Stimulated activated effector memory CD8-positive, alpha-beta T cell treated with anti-CD3 and anti-CD28 coated beads, Interleukin-12 subunit alpha, Interleukin-12 subunit beta, amount 100 ng/mL, for 72 hours (primary cell): ENCODE results near the gene SRD5A3.
"Not testable (repeated sequence)": the region's sequence is repeated elsewhere in the genome, so short reads cannot be mapped to it uniquely, and the experiment has no call there.

Experiments
- ATAC-seq: fragments of 150-1000 bp; cut with Tn5 transposase; 2 replicates; pipeline ENCODE4 v1.10.0; 2021
- DNase-seq, 2 donors: peaks; one replicate each; pipeline ENCODE4 v3.0.0; 2021 to 2022; ENCODE audit warnings: low spot score in 2 of 2
- H3K27ac Mint-ChIP-seq: one replicate; pipeline ENCODE4 v1.8.0; 2022; ENCODE audit warnings: mild to moderate bottlenecking, mixed read lengths
- H3K36me3 Mint-ChIP-seq: one replicate; pipeline ENCODE4 v1.8.0; 2022; ENCODE audit warnings: mild to moderate bottlenecking, mixed read lengths
- H3K4me1 Mint-ChIP-seq: one replicate; pipeline ENCODE4 v1.8.0; 2022; ENCODE audit warnings: mixed read lengths
- H3K4me3 Mint-ChIP-seq: one replicate; pipeline ENCODE4 v1.8.0; 2022; ENCODE audit warnings: mild to moderate bottlenecking, mixed read lengths
- H3K9me3 Mint-ChIP-seq: one replicate; pipeline ENCODE4 v1.8.0; 2022; ENCODE audit warnings: mixed read lengths

The SRD5A3 gene

DNA sequence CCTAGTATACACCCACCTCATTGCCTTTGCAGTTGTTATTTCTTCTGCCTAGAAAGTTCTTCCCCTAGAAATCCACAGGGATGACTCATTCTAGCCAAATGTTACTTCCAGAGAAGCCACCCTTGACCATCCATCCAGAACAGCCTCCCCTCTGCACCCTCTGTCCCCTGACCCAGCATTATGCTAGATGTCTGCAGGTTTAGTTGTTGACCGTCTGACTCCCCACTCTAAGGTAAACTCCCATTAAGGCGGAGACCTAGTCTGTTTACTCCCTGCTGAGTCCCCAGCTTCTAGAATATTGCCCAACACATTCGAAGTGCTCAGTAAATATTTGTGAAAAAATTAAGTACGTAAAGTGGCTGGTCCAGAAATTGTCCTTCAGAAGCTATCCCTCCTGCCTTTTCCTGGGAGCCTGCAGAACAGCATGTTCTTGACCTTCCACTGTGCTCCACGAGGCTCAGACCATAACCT lies 11.0 kb downstream of the SRD5A3 start:
- H3K27ac Mint-ChIP-seq, result no peak overlapping the region
- DNase-seq, result no peak
- no peaks in the 10 kb centered on the region for H3K4me1 Mint-ChIP-seq
- H3K36me3 Mint-ChIP-seq, result no peaks in the 10 kb centered on the region
- no peaks in the 10 kb centered on the region for H3K9me3 Mint-ChIP-seq
- H3K4me3 Mint-ChIP-seq, result no peak overlapping the region
- ATAC-seq, result no peak

DNA sequence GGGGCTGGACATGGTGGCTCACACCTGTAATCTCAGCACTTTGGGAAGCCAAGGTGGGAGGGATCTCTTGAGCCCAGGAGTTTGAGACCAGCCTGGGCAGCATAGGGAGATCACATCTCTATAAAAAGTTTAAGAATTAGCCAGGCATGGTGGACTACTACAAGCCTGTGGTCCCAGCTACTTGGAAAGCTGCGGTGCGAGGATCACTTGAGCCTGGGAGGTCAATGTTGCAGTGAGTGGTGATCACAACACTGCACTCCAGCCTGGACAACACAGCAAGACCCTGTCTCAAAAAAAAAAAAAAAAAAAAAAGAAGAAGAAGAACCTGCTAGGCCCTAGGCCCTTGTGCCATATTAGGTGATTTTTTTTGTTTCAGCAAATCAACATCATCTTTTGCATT lies 12.2 kb downstream of the SRD5A3 start:
- Mint-ChIP-seq H3K4me3 (no peak overlapping the region), H3K27ac (no peak overlapping the region), H3K9me3 (no peaks in the 10 kb centered on the region), H3K36me3 (no peaks in the 10 kb centered on the region), H3K4me1 (no peaks in the 10 kb centered on the region)
- DNase-seq (no peak), ATAC-seq (no peak)

DNA sequence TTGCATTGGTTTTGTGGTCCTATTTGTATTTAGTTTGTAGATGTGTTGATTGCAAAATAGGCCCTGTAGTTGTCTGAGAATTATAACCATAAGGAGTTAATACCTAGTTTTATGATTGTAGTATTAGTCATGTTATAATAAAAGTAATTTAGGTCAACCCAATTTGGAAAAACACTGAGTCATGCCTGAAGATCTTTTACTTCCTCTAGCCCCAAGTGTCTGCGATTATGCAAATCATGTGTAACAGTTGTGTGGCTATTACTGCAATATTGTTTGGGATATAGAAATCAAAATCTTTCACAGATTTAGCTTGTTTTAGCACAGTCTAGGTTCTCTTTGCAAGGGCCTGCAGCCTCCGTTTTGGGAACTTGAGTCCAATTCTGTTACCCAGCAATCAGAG lies 12.6 kb downstream of the SRD5A3 start:
- H3K27ac Mint-ChIP-seq, result no peak overlapping the region

DNA sequence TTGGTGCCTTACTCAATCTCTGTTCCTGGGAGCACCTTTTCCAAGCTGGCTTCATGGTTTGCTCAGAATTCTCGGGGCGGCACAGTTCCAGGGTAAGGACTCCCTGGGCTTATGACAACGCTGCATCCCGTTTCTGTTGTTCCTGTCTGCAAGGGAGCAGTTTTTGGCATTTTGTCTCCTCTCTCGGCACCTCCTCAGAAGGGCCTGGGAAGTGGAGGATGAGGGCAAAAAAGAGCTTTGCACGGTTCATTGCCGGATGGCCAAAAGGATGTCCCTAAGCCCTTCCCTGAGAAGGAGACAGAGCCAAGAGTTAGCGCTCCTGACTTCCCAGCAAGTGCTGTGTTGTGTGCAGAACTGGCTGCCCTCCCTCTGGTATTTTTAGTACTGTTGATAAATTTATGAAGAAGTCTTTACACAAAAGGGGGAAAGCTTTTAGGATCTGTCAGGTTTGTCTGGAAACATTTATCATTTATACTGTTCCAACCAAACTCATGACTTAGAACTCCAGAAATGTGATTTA lies 13.4 kb downstream of the SRD5A3 start:
- no peak overlapping the region for H3K4me3 Mint-ChIP-seq
- no peaks in the 10 kb centered on the region for H3K9me3 Mint-ChIP-seq
- DNase-seq (no peak), ATAC-seq (no peak)
- no peak overlapping the region for H3K27ac Mint-ChIP-seq
- H3K4me1 Mint-ChIP-seq, result no peaks in the 10 kb centered on the region
- H3K36me3 Mint-ChIP-seq, result no peaks in the 10 kb centered on the region

More for the DNA sequence above, 12.6 kb downstream of the SRD5A3 start:
- H3K4me3 Mint-ChIP-seq, result no peak overlapping the region
- DNase-seq, result no peak
- no peaks in the 10 kb centered on the region for H3K4me1 Mint-ChIP-seq
- H3K9me3 Mint-ChIP-seq, result no peaks in the 10 kb centered on the region
- H3K36me3 Mint-ChIP-seq, result no peaks in the 10 kb centered on the region
- ATAC-seq, result peak; percentile 91

DNA sequence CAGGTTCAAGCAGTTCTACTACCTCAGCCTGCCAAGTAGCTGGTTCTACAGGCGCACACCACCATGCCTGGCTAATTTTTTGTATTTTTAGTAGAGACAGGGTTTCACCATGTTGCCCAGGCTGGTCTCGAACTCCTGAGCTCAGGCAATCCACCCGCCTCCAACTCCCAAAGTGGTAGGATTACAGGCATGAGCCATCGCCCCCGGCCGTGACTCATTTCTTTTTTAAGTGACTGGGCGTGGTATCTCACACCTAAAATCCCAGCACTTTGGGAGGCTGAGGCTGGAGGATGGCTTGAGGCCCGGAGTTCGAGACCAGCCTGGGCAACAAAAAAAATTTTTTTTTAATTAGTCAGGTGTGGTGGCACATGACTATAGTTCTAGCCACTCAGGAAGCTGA lies 16.9 kb downstream of the SRD5A3 start:
- not testable (repeated sequence) for H3K27ac Mint-ChIP-seq, H3K9me3 Mint-ChIP-seq, H3K36me3 Mint-ChIP-seq, H3K4me1 Mint-ChIP-seq, DNase-seq, H3K4me3 Mint-ChIP-seq, ATAC-seq

DNA sequence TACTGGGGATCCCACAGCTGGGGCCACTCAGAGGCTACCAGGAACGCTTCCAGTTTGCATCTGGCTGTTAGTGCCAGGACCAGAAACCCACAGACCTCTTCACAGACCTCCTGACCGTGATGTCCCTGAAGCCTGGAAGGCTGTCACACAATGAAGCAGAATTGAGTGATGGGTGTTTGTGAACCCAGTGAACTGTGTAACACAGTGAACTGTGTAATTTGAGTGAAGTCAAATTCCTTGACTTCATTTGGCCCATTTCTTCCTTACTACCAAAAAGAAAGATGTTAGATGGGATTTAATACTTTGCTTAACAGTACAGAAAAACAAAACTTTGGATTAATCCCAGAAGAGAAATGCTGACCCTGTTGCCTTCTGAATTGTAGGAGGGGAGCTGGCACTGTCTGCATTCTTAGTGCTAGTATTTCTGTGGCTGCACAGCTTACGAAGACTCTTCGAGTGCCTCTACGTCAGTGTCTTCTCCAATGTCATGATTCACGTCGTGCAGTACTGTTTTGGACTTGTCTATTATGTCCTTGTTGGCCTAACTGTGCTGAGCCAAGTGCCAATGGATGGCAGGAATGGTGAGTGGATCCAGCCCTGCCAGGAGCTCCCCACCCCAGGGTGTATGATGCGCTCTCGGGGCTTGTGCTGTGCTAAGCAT lies 17.8 kb downstream of the SRD5A3 start:
- H3K27ac Mint-ChIP-seq, result no peak overlapping the region
- DNase-seq (no peak), ATAC-seq (no peak)
- no peaks in the 10 kb centered on the region for H3K9me3 Mint-ChIP-seq
- H3K36me3 Mint-ChIP-seq, result no peaks in the 10 kb centered on the region
- no peaks in the 10 kb centered on the region for H3K4me1 Mint-ChIP-seq
- no peak overlapping the region for H3K4me3 Mint-ChIP-seq

DNA sequence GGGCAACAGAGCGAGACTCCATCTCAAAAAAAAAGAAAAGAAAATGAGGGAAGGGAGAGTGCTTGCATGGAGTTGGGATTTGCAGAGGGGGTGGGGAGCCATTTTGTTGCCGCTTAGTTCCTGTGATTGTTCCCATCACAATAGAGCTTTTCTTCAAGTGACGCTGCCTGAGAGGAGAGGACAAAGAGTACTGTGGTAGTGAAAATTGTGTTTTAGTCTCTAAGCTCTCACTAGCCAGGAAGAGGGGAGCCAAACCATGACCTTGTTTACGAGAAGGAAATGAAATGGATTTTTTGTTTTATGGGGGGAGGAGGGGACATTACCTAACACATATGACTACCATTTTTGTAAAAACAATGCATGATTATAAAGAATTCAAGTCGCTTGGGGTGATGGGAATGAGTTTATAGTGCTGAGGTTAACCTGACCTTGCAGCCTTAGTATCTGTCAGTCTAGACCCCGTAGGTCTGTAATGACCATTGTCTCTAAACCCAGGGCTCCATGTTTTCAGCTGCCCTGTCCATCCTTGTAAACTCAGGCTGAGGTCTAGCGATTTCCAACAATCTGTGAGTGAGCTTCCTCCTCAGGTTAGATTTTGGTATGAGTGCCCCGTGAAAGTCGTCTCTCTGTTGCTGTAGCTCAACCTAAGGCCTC lies 18.8 kb downstream of the SRD5A3 start:
- Mint-ChIP-seq H3K4me3 (no peak overlapping the region), H3K27ac (no peak overlapping the region), H3K9me3 (no peaks in the 10 kb centered on the region), H3K36me3 (no peaks in the 10 kb centered on the region), H3K4me1 (no peaks in the 10 kb centered on the region)
- DNase-seq (no peak), ATAC-seq (no peak)

DNA sequence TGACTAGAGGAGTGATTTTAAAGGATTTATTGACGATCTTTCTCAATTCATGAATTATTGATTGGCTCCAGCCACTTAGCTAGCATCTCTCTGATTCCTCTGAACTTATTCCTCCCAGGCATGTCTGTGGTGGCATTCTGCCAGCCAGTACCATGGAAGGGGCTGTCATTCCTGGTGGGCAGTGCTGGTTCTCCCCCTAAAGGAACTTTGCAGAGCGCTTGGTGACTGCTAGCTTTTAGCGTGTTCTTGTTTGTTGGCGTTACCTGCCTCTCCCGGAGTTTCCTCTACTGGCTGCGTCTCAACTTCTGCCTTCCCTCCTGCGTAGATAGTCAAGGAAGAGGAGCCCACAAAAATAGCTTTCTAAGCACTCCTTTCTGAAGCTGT lies 19.3 kb downstream of the SRD5A3 start:
- H3K9me3 Mint-ChIP-seq, result no peaks in the 10 kb centered on the region
- no peak for ATAC-seq
- no peaks in the 10 kb centered on the region for H3K36me3 Mint-ChIP-seq
- no peaks in the 10 kb centered on the region for H3K4me1 Mint-ChIP-seq
- H3K27ac Mint-ChIP-seq, result no peak overlapping the region
- H3K4me3 Mint-ChIP-seq, result no peak overlapping the region
- no peak for DNase-seq

DNA sequence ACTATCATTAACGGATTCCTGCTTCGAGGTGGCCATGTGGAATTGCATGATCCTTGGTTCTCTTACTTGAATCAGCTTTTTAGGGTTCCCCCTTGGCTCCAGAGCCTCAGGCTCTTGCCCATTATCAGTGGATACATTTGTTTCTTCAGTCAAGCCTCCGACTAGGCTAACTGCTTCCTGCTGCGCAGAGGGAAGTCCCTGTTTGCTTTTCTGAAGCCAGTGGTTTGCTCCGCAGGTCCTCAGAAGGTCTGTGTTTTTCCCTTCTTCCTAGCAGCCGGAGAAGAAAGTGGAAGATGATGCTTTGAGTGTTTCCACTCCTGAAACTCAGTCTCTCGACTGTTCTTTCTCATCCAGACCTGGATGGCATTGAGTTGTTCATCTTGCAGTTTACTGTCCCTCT lies 20.6 kb downstream of the SRD5A3 start:
- Mint-ChIP-seq H3K4me1 (no peaks in the 10 kb centered on the region), H3K36me3 (no peaks in the 10 kb centered on the region)

DNA sequence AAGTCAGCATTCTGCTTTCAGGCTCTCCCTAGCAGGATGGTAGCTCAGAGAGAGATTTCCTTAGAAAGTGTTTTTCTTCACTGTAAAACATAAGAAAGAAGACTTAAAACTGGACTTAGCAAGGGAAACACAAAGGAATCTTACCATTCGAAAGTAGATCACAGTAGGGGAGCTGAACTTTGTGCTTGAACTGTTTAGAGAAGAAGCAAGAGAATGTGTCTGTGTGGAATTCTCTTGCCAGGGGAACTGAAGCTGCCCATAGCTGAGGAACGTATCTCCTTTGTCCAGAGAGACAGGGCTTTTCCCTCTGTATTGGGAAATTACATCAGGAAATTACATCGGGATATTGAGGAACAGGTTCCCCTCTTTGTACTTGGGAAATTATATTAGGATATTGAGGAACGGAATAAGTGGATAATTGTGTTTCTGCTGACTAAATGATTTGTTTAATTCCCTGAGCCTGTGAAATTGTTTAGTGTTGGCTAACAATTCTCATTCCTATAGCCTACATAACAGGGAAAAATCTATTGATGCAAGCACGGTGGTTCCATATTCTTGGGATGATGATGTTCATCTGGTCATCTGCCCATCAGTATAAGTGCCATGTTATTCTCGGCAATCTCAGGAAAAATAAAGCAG lies 21.2 kb downstream of the SRD5A3 start:
- Mint-ChIP-seq H3K36me3 (no peaks in the 10 kb centered on the region), H3K4me3 (no peak overlapping the region), H3K27ac (no peak overlapping the region), H3K4me1 (no peaks in the 10 kb centered on the region), H3K9me3 (no peaks in the 10 kb centered on the region)
- DNase-seq (no peak), ATAC-seq (no peak)

More for the DNA sequence above, 20.6 kb downstream of the SRD5A3 start:
- ATAC-seq (no peak), DNase-seq (no peak)
- Mint-ChIP-seq H3K9me3 (no peaks in the 10 kb centered on the region), H3K4me3 (no peak overlapping the region), H3K27ac (no peak overlapping the region)

DNA sequence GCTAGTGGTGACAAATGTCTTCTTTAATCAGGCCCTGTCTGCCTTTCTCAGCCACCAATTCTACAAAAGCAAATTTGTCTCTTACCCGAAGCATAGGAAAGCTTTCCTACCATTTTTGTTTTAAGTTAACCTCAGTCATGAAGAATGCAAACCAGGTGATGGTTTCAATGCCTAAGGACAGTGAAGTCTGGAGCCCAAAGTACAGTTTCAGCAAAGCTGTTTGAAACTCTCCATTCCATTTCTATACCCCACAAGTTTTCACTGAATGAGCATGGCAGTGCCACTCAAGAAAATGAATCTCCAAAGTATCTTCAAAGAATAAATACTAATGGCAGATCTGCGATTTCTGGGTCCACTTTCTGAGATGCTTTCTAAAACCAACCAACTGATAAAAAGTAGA lies 23.9 kb downstream of the SRD5A3 start:
- ATAC-seq, result no peak

DNA sequence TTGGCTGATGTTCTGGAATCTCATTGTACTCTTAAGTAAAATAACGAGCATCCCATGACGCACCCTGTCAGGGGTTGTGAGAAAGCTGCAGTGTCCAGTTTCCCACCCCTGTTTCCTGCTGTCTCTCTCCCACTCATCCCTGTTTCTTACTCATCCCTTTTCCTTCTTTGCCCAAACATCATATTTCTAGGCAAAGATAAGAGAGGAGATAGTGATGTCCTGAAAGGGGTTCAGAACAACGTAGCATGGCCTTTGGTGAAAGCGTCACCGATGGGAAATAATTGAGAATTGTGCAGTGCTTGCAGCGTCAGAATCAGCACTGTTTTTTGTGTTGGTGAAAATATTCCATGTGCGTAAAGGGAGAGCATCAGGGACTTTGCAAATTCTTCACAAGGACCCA lies 26.2 kb downstream of the SRD5A3 start:
- no peak for DNase-seq
- no peak overlapping the region for H3K27ac Mint-ChIP-seq
- no peaks in the 10 kb centered on the region for H3K4me1 Mint-ChIP-seq
- H3K36me3 Mint-ChIP-seq, result no peaks in the 10 kb centered on the region
- H3K4me3 Mint-ChIP-seq, result no peak overlapping the region
- ATAC-seq, result no peak
- no peaks in the 10 kb centered on the region for H3K9me3 Mint-ChIP-seq

More for the DNA sequence above, 23.9 kb downstream of the SRD5A3 start:
- Mint-ChIP-seq H3K36me3 (no peaks in the 10 kb centered on the region), H3K4me3 (no peak overlapping the region), H3K9me3 (no peaks in the 10 kb centered on the region), H3K4me1 (no peaks in the 10 kb centered on the region), H3K27ac (no peak overlapping the region)
- no peak for DNase-seq

DNA sequence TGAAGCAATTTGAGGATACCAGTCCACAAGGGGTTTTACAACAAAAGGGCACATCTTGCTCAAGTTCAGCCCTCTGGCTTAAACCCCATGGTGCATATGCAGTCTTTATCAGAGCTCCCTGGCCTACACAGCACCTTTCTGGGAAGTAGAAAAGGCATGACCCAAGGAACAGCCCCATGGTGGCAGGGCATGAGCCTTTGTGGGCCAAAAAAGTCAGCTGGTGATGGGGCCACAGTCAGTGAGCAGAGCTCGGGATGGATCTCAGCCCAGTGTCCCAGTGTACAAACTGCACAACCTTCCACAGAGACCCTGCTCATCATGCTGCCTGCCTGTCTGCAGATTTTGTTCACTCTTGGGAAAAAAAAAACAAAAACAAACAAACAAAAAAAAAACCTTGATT lies 27.4 kb downstream of the SRD5A3 start:
- Mint-ChIP-seq H3K27ac (no peak overlapping the region), H3K4me1 (no peaks in the 10 kb centered on the region), H3K36me3 (no peaks in the 10 kb centered on the region), H3K4me3 (no peak overlapping the region), H3K9me3 (no peaks in the 10 kb centered on the region)
- no peak for ATAC-seq
- no peak for DNase-seq

DNA sequence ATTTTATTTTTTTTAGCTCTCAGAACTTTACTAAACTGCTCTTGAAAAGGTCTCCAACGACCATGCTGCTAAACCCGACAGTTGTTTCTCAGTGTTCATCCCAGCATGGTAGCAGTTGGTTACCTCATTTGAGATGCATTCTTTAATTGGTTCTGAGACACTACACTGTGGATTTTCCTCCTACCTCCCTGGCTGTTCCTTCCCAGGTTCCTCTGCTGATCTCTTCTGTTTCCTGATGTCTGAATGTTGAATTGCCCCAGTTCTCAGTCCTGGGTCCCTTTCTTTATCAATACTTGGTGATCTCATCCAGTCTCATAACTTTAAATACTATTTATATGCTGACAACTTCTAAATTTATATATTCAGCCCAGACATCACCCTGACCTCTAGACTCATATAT lies 30.7 kb downstream of the SRD5A3 start:
- Mint-ChIP-seq H3K4me3 (no peak overlapping the region), H3K36me3 (no peaks in the 10 kb centered on the region), H3K9me3 (no peaks in the 10 kb centered on the region), H3K4me1 (no peaks in the 10 kb centered on the region), H3K27ac (no peak overlapping the region)
- ATAC-seq, result no peak
- DNase-seq, result no peak

DNA sequence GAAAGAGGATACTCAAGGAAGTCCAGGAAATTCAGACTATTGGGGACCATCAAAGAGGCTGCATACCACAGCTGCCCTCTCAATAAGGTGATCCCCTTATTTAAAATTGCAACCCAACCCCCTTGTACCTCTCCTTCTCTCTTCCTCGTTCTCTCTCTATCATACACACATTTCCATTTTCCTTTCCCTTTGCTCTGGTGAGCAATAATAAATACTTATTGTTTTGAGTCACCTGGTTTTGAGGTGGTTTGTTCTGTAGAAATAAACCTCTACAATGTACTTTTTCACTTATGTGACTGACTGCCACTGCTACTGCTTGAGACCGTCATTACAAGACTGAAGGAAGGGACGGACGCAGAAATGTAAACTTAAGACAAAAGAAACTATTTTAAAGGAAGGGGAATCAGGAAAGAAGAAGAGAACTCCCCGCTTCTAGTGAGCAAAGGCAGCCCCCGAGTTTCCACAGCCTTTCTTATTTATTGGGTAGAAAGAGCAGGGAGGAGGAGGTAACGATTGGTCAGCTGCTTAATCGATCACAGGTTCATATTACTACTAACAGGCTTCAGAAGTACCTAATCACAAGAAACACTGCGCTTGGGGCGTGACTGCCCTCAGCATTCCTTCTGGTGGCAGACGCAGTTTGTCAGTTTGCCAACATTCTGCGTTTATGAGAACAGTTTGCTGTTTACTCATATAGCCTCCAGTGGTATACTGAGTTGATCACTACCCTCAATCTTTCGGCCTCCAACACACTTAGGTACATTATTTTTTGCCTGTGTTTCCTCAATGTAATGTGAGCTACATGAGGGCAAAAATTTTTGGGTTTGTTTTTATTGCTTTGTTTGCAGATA lies 32.8 kb downstream of the SRD5A3 start:
- H3K4me1 Mint-ChIP-seq, result no peaks in the 10 kb centered on the region
- H3K4me3 Mint-ChIP-seq, result no peak overlapping the region
- no peak overlapping the region for H3K27ac Mint-ChIP-seq
- H3K9me3 Mint-ChIP-seq, result no peaks in the 10 kb centered on the region
- no peaks in the 10 kb centered on the region for H3K36me3 Mint-ChIP-seq
- DNase-seq, result no peak
- ATAC-seq, result no peak
